ENCODE measurements around the gene ACTR3. TPM values are rescaled to one million over a fixed set of nuclear protein-coding genes. Genes with fewer than 3 reads are reported as not detected.

Gene ACTR3
- total RNA-seq, 1 experiment from 2014 or later = 169 TPM

GRCh38 chr2:113873867-113874266 is 16.0 kb upstream of the ACTR3 start:
- no peak overlapping the region for H3K4me3 Mint-ChIP-seq
- peaks cover 8% of the 10 kb centered on the region for H3K4me1 Mint-ChIP-seq
- TF ChIP-seq ZNF121 (CRISPR knock-in tag; IDR thresholded peaks at IDR 0.05) (no peak), ETV6 (CRISPR knock-in tag; IDR thresholded peaks at IDR 0.05) (no peak), TEAD4 (CRISPR knock-in tag; IDR thresholded peaks at IDR 0.05) (no peak), JAZF1 (CRISPR knock-in tag; IDR thresholded peaks at IDR 0.05) (no peak), ZNF671 (CRISPR knock-in tag; IDR thresholded peaks at IDR 0.05) (no peak), ZBTB21 (CRISPR knock-in tag; IDR thresholded peaks at IDR 0.05; ENCODE audit: borderline replicate concordance) (no peak), CBFB (CRISPR knock-in tag; IDR thresholded peaks at IDR 0.05; ENCODE audit: low read depth) (no peak), GRHL2 (CRISPR knock-in tag; IDR thresholded peaks at IDR 0.05; ENCODE audit: insufficient replicate concordance, severe bottlenecking) (no peak), NFATC4 (CRISPR knock-in tag; IDR thresholded peaks at IDR 0.05) (no peak), CREM (CRISPR knock-in tag; IDR thresholded peaks at IDR 0.05) (no peak), MXD4 (CRISPR knock-in tag; IDR thresholded peaks at IDR 0.05; ENCODE audit: borderline replicate concordance) (no peak), ZNF263 (CRISPR knock-in tag; IDR thresholded peaks at IDR 0.05; ENCODE audit: low read depth) (no peak), FOXP1 (CRISPR knock-in tag; IDR thresholded peaks at IDR 0.05; ENCODE audit: borderline replicate concordance) (no peak), PRRX2 (CRISPR knock-in tag; IDR thresholded peaks at IDR 0.05) (no peak), PRDM15 (CRISPR knock-in tag; IDR thresholded peaks at IDR 0.05) (no peak), MLX (CRISPR knock-in tag; IDR thresholded peaks at IDR 0.05) (no peak)
- TF ChIP-seq, protein P1, sequence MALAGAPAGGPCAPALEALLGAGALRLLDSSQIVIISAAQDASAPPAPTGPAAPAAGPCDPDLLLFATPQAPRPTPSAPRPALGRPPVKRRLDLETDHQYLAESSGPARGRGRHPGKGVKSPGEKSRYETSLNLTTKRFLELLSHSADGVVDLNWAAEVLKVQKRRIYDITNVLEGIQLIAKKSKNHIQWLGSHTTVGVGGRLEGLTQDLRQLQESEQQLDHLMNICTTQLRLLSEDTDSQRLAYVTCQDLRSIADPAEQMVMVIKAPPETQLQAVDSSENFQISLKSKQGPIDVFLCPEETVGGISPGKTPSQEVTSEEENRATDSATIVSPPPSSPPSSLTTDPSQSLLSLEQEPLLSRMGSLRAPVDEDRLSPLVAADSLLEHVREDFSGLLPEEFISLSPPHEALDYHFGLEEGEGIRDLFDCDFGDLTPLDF (CRISPR knock-in tag; IDR thresholded peaks at IDR 0.05) = no peak
- TF ChIP-seq, protein P2, sequence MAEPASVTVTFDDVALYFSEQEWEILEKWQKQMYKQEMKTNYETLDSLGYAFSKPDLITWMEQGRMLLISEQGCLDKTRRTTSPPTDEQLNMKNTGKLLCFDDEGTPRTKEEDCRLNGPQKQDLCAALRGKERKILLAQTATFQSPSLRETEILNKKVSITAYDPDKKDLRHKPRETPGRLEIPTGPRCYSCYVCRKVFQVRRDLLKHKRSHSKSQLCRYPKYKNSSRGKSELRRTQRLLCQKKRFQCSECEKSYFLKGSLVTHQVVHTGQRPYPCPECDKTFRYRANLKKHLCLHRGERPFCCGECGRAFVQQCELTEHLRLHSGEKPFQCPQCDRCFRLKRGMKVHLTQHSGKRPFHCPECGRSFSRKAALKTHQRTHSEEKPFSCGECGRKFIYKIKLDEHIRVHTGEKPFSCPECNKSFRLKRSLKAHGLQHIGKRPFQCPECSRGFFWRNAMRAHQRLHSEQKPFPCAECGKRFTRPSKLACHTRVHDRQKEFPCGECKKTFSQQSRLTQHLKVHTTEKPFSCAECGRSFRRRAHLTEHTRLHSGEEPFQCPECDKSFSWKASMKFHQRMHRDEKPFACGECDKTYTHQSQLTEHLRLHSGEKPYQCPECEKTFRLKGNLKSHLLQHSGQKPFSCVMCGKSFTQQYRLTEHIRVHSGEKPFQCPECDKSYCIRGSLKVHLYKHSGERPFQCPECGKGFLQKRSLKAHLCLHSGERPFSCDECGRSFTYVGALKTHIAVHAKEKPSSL (CRISPR knock-in tag; conservative IDR thresholded peaks at IDR 0.05) = no peak
- TF ChIP-seq, protein P3, sequence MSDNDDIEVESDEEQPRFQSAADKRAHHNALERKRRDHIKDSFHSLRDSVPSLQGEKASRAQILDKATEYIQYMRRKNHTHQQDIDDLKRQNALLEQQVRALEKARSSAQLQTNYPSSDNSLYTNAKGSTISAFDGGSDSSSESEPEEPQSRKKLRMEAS (CRISPR knock-in tag; IDR thresholded peaks at IDR 0.05) = no peak
- CTCF ChIA-PET = no interaction called here
- no peak for ATAC-seq
- DNase-seq (ENCODE audit: low spot score) = no peak
- peaks cover 39% of the 10 kb centered on the region for H3K27me3 Mint-ChIP-seq (ENCODE audit: low read depth)
- POLR2A ChIA-PET = no interaction called here
- H3K36me3 Mint-ChIP-seq = no peaks in the 10 kb centered on the region
- no peaks in the 10 kb centered on the region for H3K9me3 Mint-ChIP-seq
- no peak overlapping the region for H3K27ac Mint-ChIP-seq

- CTCF ChIA-PET = no interaction called here
- POLR2A ChIA-PET = no interaction called here
- TF ChIP-seq SMAD4 (CRISPR knock-in tag; IDR thresholded peaks at IDR 0.05) (no peak), ZNF219 (CRISPR knock-in tag; IDR thresholded peaks at IDR 0.05; ENCODE audit: borderline replicate concordance) (no peak), JUN (CRISPR knock-in tag; IDR thresholded peaks at IDR 0.05) (no peak)
- TF ChIP-seq, protein P4, sequence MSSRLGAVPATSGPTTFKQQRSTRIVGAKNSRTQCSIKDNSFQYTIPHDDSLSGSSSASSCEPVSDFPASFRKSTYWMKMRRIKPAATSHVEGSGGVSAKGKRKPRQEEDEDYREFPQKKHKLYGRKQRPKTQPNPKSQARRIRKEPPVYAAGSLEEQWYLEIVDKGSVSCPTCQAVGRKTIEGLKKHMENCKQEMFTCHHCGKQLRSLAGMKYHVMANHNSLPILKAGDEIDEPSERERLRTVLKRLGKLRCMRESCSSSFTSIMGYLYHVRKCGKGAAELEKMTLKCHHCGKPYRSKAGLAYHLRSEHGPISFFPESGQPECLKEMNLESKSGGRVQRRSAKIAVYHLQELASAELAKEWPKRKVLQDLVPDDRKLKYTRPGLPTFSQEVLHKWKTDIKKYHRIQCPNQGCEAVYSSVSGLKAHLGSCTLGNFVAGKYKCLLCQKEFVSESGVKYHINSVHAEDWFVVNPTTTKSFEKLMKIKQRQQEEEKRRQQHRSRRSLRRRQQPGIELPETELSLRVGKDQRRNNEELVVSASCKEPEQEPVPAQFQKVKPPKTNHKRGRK (CRISPR knock-in tag; IDR thresholded peaks at IDR 0.05; ENCODE audit: borderline replicate concordance) = no peak
- TF ChIP-seq, protein P5, sequence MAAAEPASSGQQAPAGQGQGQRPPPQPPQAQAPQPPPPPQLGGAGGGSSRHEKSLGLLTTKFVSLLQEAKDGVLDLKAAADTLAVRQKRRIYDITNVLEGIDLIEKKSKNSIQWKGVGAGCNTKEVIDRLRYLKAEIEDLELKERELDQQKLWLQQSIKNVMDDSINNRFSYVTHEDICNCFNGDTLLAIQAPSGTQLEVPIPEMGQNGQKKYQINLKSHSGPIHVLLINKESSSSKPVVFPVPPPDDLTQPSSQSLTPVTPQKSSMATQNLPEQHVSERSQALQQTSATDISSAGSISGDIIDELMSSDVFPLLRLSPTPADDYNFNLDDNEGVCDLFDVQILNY (CRISPR knock-in tag; IDR thresholded peaks at IDR 0.05) = no peak
These were observed 14.8 kb upstream of the ACTR3 start for GRCh38 chr2:113875135-113875534.

More at GRCh38 chr2:113875135-113875534, 14.8 kb upstream of the ACTR3 start:
- Mint-ChIP-seq H3K27ac (no peak overlapping the region), H3K27me3 (ENCODE audit: low read depth) (peaks cover 32% of the 10 kb centered on the region), H3K9me3 (no peaks in the 10 kb centered on the region), H3K4me3 (no peak overlapping the region), H3K4me1 (peaks cover 8% of the 10 kb centered on the region), H3K36me3 (no peaks in the 10 kb centered on the region)
- DNase-seq (ENCODE audit: low spot score) = no peak
- ATAC-seq = no peak

All from WTC11 (cell line).